Measurements from ENCODE around the gene MYRIP.
"Not testable (repeated sequence)": the region's sequence is repeated elsewhere in the genome, so short reads cannot be mapped to it uniquely, and the experiment has no call there.

MYRIP gene

GRCh38 chr3:40088527-40089170 is 279.2 kb downstream of the MYRIP start:
- DNase-seq: no peak

DNA sequence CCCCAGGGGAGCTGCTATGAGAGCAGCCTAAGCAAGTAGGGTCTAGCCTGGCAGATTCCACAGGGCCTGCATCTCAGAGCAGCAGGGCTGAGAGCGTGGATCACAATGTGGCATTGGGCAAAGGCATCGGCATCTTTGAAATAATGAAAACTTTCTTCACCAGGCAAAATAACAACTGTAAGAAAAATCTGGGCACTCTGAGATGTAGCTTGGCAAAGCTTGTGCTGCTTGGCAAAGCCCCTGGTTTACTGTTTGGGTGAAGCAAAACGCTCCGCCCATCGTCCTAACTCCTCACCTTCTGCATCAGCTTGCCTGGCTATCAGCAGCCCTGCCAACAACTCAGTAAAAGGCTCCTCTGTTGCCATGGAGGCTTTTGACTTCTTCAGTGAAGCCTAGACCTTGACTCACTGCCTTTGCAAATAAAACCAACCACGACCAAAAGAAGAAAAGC is 287.3 kb downstream of the MYRIP start:
- peak; percentile 7 for DNase-seq

GRCh38 chr3:40097131-40098117 is 288.0 kb downstream of the MYRIP start:
- no peak for DNase-seq

GRCh38 chr3:40098261-40098759 is 288.9 kb downstream of the MYRIP start:
- no peak for DNase-seq

GRCh38 chr3:40099871-40100270 is 290.5 kb downstream of the MYRIP start:
- no peak for DNase-seq

- DNase-seq: no peak
These were observed 292.8 kb downstream of the MYRIP start for GRCh38 chr3:40102182-40102581.

DNA sequence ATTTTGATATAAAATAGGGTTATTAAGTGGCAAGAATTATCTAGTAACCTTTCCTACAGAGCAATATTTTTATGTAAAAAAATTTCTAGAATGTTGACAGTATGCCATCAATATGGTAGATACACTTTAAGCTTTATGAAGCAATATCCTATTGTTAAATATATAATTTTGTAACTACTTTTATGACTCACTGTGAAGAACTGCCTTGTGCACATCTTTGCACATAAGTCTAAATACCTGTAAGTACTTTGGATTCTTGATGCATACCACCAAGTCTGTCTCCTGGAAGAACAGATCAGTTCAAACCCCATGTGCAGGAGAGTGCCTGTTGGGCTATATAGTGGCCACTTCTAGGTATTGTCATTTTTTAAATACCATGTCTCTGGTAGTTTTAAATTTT is 294.4 kb downstream of the MYRIP start:
- no peak for DNase-seq

DNA sequence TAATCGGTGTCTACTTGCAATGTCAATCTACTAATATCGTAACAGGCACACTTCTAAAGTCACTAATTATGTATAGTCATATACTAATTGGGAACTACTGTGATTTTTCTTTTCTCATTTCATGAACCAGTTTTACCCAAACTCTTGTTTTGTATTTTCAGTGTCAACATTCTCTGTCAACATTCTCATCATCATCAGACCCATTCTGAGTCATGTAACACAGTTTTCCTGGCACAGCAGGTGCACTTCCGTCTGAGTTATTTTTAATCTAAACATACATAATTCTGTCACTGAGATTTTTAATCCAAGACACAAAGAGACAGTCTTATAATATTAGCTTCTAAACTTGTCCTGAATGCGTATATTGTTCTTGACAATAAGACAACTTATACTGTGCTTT is 295.0 kb downstream of the MYRIP start:
- DNase-seq: no peak

DNA sequence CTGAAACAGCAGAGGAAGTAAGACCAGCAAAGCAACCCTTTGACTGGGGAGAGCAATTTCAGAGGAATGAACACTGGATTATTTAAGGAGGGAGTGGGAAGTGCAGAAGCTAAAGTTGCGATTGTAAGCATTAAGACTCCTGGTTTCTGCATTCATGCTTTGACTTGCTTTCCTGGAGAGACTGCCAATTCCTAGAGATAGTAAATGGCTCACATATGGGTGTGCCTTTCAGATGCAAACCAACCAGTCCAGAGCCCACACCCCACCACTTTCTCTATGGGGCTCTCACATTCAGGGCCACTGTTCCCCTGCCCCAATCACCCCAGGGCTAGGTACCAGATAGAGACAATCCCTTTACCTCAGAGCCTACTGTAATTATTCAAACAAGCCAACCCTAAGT is 299.2 kb downstream of the MYRIP start:
- no peak for DNase-seq

- DNase-seq: no peak
These were observed 300.5 kb downstream of the MYRIP start for GRCh38 chr3:40109641-40110490.

GRCh38 chr3:40116478-40117177 is 307.2 kb downstream of the MYRIP start:
- no peak for DNase-seq

DNA sequence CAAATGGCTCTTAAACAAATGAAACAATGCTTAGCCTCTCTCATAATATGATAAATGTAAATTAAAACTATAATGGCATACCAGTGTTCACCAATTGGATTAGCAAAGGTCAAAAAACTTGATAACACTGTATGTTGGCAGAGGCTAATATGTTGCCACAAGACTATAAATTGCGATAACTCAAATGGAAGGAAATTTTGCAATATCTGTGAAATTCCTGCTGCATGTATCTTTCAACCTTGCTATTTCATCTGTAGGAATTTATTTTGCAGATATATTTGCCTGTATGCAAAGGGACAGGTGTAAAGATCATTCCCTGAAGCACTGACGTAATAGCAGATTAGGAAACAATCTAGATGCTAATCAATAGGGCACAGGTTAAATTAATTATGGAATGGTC is 308.7 kb downstream of the MYRIP start:
- DNase-seq: no peak

GRCh38 chr3:40120067-40120692 is 310.8 kb downstream of the MYRIP start:
- no peak for DNase-seq

DNA sequence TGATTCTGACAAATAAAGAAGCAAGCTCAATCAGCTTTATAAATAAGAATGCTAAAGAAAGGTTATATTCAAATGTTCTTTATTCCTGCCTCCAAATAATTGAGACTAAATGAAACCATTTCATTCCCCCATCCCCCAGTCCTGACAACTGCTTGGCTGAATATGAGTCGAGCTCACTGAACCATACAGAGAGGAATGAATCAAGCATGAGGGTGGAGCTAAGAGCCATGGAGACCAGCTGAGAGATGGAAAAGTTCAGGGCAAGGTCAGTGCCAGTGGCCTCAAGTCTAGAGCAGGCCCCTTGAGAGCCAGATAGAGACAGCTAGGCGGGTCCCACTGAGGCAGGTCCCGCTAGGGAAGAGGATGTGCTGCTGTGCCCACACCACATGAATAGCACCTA is 311.4 kb downstream of the MYRIP start:
- DNase-seq: no peak

GRCh38 chr3:40124918-40125317 is 315.5 kb downstream of the MYRIP start:
- DNase-seq: no peak

GRCh38 chr3:40128166-40128565 is 318.8 kb downstream of the MYRIP start:
- DNase-seq: no peak

DNA sequence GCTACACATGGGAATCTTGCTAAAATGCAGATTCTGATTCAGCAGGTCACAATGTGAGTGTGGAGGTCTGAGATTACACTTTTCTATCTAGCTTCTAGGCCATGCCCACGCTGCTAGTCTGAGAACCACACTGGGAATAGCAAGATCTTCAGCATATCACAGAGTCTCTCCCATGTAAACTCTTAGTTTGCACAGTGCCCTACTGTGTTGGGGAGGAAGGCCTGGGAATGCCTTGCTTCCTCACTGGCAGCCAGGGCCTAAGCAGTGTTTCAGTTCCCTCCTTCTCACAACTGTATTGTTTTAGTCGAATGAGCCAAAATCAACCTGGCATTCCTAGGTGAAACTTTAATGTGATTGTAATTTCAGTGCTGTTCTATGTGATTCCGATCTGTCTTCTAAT is 320.1 kb downstream of the MYRIP start:
- DNase-seq: no peak

DNA sequence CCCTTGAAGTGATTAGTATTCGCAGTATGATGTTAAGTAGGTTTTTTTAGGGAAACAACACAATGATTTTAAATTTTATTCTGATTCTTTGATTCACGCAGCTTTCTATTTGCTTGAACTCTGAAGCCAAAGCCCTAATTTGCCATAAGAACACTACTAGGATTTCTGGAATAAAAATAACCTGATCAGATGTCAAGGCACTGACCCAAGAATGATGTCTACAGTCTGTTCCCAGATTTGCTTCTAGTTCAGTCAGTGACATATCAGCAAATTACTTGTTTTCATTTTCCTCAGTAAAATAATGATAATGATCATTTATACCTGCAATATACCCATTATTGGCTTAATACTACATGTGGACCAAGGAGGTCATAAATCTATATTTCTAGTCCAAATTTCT is 320.6 kb downstream of the MYRIP start:
- DNase-seq: no peak

DNA sequence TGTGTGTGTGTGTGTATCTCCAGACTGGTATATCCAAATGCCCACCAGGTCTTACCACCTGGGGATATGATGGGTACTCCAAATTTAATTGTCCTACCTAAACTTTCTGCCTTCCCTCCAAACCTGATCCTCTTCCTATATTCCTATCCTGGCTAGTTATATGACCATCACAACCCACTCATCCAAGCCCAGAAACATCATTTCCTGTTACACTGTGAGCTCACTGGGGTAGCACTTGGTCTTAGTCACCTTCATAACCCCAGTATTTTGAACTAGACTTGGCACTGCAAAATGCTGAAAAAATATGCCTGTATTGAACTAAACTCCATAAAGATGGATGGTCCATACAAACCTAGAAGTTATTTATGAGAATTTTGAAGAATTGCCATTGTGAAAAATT is 321.3 kb downstream of the MYRIP start:
- no peak for DNase-seq

DNA sequence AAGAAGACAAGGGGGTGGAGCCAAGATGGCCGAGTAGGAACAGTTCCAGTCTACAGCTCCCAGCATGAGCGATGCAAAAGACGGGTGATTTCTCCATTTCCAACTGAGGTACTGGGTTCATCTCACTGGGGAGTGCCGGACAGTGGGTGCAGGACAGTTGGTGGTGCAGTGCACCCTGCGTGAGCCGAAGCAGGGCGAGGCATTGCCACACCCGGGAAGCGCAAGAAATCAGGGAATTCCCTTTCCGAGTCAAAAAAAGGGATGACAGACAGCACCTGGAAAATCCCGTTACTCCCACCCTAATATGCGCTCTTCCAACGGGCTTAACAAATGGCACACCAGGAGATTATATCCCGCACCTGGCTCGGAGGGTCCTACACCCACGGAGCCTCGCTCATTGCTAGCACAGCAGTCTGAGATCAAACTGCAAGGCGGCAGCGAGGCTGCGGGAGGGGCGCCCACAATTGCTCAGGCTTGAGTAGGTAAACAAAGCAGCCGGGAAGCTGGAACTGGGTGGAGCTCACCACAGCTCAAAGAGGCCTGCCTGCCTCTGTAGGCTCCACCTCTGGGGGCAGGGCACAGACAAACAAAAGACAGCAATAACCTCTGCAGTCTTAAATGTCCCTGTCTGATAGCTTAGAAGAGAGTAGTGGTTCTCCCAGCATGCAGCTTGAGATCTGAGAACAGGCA is 324.6 kb downstream of the MYRIP start:
- DNase-seq: not testable (repeated sequence)

- DNase-seq: no peak
These were observed 328.3 kb downstream of the MYRIP start for GRCh38 chr3:40137591-40138295.

Data from COR-L47 (cell line).